DOHH2 (cell line): Measurements from ENCODE around the gene ST3GAL4.

Experiments
- CTCF ChIP-seq: fragments of 200-600 bp; sonication (generic); IDR thresholded peaks from one replicate; pipeline ENCODE4 v1.5.1; 2014; ENCODE audit warnings: antibody characterized with exemption, mild to moderate bottlenecking, low read depth, low read length; ENCODE audit not compliant: poor library complexity, severe bottlenecking
- EZH2phosphoT487 ChIP-seq: fragments of 200-600 bp; sonication (generic); IDR thresholded peaks from 2 replicates; pipeline ENCODE4 v1.6.1; 2017; ENCODE audit warnings: borderline replicate concordance, mild to moderate bottlenecking, antibody characterized with exemption, low read length, moderate library complexity, mixed read lengths

- no peak for TF ChIP-seq CTCF
- no peak for TF ChIP-seq EZH2phosphoT487
These were observed 59.6 kb downstream of the ST3GAL4 start for GRCh38 chr11:126415128-126415527.
